Activated CD4-positive, alpha-beta T cell treated with anti-CD3 and anti-CD28 coated beads, Interleukin-2, Interleukin-6, amounts not matched to agents 100 ng/mL and 50 ng/mL, durations not matched to agents 16 hours and 8 hours (primary cell): Measurements from ENCODE around the gene LDLRAD4.

Experiments used
- DNase-seq: peaks from one replicate; pipeline ENCODE4 v3.0.0-alpha.2; 2020

The LDLRAD4 gene

DNA sequence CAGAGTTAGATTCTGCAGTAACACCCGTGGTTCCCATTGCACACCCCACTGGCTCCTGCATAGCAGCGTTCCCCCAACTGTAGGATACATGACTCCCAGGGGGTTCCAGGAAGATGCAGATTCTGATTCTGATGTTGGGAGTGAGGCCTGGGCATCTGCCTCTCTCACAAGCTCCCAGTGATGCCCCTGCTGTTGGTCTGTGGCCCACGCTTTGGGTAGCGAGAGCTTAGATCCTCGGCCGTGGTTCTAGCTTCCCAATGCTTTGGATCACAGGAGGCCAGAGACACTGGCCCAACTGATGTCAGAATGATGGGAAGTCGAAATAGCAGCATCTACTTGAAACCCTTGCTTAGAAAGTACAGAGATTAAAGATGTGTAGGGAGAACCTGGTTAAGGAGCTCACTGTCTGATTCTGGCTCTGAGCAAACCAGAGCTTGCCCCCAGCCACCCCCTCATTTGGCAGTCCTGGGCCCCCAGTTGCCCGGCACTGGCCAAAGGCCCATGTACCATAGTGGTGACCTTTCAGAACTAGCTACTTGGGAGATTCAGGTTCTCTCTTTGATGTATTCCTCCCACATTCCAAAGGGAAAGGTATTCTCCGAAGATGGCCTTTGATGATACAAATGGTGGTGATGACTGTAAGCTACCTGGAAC, 310.3 kb downstream of the LDLRAD4 start:
- DNase-seq = no peak

DNA sequence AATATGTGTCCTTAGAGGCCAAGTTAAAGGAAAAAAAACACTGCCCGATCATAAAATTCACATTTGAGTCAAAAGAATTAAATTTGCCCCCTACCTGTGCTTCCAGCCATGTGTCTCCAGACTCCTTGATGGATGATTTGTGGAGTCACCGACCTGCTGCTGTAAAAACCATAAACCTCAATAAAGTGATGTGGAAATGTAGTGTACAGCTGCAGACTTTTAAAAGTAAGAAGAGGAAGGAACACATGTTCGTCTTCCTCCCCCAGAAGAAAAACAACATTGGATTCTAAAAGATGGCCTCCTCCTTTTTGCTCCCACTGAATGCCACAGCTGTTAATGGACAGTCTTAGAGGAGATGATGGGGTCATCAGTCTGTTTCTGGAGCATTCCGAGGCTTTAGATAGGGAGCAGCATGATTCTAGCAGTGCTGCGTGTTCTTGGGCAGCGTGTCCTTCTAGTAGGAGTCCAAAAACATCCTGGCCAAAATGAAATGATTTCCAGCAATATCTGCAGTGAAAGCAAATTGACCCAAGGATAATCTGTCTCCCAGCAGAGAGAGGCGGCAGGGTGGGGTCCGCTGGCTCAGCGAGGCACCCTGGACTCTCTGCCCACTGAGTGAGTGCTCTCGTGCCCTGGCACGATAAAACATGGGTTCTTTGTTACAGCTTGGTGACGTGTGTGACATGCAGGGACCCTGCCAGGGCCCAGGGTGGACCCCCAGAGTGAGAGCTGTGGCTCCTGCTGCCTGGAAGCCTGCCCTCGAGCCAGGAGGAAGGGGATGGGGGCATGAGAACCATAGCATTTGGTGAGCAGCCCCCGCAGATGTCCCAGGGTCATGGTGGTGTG, 311.7 kb downstream of the LDLRAD4 start:
- DNase-seq = no peak

DNA sequence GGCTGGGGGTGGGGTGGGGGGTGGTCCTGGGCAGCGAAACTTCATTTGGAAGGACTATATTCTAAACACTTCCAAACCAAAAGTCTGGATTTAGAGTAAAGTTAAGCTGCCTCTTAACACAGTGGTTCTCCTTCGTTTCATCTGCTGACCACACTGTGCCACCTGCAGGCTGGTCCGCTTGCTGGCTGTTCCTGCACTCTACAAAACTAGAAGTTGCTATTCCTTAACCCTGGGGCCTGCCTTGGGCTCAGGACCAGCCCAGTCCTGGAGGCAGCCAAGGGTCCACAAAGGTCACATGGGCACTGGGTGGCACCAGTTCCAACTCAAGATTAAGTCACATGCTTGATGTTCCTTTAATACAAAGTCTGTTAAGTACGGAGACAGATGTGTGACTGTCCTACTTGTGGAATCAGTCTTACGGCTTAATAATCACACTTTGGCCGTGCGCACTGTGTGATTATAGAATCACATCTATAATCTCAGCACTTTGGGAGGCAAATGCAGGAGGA, 312.4 kb downstream of the LDLRAD4 start:
- DNase-seq = no peak

DNA sequence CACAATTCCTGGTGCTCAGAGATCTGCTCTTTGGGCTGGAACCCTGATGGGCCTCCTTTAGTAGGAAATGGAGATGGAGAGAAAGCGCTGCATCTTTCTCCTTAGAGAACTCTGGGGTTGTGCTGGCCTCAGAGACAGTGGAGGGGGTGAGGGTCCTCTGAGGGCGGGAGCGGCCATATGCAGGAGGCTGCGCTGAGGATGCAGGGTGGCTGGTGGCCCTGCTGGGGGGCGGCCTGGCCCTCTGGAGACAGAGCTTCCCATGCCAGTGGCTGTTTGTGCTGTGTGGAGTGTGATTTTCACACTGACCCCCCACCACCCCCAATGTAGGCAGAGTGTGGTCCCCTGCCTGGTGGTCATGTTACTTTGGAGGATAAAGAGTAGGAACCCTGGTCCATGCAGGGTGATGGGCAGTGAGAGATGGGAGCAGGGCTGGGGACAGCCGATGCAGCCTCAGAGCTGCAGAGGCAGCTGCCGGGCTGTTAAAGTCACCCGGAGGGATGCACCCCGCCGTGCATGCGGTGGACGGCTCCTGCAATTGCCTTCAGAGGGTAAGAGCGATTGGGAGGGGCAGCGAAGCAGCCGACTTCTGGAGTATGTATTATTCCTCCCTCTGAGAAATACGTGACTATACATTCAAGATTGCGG, 313.2 kb downstream of the LDLRAD4 start:
- no peak for DNase-seq

DNA sequence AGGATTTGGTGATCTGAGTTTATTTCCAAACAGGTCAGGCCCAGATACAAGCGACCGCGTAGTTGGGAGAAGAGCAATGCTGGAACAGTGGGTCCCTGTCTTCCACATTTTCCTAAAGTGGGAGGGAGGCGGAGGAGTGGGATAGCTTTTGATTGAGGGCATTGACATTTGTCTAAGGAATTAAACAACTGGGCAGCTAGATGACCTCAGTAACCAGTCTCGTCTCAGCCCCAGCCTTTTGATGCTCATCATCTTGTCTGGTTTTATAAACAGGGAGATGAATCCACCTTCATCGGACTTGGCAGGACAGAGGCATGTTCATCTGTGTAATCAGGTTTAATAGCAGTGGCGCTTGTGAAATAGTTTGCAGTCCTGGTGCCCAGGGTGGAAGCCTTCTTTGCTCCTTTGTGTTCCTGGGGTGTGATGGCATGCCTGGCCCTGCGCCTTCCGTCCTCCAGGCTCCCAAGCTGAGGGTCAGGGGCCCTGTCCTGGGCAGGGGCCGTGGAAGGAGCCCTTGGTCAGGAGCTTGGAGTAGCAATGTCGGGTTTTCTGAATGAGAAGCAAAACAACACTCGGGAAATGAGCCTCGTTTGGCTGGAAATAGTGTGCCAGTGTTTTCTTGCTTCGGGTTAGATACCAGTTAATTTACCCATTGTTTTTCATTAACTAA, 314.0 kb downstream of the LDLRAD4 start:
- no peak for DNase-seq

DNA sequence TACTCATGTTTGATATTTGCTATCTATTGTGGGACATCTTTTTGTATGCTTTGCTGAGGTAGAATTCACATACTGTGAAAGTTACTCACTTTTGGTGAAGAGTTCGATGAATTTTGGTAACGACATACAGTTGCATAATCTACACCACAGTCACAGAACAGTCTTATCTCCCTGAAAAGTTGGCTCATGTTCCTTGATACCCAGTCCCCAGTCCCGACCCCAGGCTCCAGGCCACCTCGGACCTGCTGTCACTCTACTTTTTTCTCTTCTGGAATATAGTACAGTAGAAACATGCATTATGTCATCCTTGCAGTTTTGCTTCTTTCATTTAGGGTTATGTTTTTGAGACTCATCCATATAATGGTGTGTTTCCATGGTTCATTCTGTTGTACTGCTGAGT, 316.1 kb downstream of the LDLRAD4 start:
- no peak for DNase-seq

DNA sequence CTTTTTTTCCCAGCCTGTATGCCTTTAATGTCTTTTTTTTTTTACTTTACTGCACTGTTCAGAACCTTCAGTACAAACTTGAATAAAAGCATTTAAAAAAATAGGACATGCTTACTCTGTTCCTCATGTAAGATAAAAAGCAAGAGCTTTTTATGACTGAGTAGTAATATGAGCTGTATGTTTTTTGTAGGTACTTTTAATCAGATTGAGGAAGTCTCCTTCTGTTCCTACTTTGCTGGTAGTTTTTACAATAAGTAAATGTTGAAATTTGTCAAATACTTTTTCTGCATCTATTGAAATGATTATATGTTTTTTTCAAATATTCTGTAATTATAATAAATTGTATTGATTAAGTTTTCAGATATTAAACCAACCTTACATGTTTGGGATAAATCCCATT, 318.0 kb downstream of the LDLRAD4 start:
- DNase-seq = no peak

DNA sequence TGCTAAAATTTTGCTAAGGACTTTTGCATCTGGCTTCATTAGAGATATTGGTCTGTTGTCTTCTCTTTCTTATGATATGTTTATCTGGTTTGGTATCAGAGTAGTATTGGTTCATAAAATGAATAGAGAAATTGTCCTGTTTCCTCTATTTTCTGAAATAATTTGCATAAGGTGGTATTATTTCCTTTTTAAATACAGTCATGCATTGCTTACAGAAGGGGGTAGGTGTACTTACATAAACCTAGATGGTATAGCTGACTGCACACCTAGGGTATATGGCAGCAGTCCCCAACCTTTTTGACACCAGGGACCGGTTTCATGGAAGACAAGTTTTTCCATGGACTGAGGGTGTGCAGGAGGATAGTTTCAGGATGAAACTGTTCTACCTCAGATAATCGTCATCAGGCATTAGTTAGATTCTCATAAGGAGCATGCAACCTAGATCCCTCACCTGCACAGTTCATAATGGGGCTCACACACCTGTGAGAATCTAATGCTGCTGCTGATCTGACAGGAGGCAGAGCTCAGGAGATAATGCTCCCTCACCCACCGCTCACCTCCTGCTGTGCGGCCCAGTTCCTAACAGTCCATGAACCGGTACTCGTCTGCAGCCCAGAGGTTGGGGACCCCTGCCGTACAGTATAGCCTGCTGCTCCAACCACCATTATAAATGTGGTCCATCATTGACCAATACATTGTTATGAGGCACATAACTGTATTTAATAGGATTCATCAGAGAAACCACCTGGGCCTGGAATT, 318.6 kb downstream of the LDLRAD4 start:
- no peak for DNase-seq

DNA sequence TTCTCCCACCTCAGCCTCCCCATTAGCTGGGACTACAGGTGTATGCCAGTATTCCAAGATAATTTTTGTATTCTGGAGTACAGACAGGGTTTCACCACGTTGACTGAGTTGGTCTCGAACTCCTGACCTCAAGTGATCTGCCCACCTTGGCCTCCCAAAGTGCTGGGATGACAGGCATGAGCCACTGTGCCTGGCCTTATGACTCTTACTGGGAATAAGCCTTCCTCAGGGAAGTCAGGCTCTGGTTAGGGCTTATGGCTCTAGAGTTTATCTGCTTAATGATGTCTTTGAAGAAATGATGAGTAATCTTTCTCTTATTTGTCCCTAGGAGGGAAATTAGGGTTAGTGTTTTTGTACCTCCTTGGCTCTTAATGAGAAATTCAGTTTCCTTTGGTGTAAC, 320.1 kb downstream of the LDLRAD4 start:
- no peak for DNase-seq

DNA sequence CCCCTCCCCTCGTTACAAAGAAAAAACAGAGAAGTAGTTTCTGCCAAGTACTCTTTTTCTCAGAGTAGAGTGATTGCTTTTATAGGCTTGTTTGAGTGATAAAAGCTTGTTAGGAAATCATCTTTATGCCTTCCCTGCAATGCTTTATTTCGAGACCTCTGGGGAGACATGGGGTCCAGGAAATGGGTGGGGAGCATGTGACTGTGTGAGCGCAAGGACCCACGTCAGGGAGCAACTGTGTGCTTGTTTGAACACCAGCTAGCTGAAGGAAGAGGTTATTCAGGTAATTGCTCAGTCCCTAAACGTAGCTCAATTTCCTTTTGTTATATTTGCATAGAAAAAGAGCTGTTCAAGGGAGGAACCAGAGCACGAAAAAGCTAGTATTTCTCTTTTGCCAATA, 320.5 kb downstream of the LDLRAD4 start:
- peak; percentile 9 for DNase-seq

DNA sequence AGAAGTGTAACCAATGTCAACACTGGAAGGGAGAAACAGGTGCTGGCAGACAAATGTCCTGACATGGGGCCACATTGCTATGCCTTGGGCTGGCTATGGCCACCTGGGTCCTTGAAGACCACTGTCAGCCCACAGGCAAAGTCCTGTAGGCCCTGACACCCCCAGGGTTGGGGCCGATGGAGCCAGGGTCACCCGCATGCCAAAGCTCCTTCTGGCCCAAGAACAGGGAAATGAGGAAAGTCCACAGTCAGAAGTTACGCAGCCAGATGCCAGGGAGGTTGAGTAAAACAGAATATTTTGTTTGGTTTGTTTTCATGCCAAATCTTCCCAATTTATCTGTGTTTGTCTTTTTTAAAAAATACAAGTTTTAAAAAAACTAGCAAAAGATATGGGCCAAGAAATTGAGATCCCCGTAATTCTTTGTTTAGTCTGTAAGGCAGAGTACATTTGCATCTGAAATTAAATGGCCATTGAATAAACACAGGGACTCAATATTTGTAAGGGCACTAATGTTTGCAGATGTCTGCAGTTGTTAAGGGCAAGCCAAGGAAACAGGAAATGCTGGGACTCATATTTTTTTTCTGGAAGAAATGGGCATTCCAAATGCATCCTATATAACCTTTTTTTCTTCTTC, 321.4 kb downstream of the LDLRAD4 start:
- no peak for DNase-seq

DNA sequence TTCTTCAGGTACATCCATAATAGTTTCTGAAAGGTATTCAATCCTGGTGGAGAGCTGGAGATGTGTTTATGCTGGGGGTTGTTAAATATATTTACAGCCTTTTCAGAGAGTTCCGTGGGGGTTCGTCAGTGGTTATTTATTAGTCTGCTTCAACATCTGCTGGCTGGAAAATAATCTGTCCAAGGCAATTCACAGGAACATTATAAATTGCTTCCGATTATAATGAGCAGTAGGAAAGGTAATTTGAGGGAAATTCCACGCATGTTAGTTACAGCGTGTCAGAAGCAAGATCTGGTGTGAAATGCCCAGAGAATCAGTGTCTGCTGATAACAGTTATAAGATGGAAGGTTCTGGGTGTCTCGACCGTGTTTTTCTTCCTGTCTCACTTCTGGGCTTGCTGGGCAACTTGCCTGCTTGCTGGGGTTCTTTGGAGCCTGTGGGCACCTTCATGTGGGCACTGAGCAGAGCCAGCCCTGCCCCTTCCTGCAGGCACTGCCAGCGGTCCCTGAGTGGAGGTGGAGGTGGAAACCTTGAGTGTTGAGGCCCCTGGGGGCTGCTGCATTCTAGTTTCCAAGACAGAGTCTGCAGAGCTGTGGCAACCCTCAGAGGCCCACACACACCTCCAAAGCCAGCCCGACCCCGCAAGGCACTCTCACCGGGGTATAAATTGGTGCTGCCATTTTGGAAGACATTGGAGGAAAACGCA, 322.1 kb downstream of the LDLRAD4 start:
- DNase-seq = no peak

DNA sequence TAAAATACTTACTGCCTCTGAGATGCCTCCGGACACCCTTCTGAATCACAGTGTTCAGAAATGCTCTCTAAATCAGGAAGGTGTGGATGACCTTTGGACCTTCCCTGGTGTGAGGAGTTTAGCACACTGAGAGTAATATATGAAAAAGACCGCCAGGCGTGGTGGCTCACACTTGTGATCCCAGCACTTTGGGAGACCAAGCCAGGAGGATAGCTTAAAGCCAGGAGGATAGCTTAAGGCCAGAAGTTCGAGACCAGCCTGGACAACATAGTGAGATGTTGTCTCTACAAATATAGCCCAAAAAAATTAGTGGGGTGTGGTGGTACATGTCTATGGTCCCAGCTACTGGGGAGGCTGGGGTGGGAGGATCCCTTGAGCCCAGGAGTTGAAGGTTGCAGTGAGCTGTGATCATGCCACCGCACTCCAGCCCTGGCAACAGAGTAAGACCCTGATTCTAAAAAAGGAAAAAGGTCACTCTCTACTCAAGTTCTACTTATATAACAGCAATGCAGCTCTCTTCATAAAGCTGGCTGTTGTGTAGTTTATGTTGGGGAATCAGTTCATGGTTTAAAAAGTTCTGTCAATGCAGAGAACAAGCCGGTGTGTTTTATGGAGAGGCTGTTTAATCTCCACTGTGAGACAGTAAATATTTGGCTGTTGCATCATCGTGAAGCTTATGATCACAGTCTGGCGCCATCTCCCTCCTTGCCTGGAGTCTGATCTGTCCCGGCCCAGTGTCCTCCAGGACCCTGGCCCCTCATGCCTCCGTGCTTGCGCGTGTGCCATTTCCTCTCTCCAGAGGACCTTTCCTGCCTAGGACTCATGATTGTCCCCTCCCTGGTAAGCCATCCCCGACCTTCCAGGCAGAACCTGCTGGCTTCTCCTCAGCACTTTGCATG, 323.3 kb downstream of the LDLRAD4 start:
- no peak for DNase-seq

DNA sequence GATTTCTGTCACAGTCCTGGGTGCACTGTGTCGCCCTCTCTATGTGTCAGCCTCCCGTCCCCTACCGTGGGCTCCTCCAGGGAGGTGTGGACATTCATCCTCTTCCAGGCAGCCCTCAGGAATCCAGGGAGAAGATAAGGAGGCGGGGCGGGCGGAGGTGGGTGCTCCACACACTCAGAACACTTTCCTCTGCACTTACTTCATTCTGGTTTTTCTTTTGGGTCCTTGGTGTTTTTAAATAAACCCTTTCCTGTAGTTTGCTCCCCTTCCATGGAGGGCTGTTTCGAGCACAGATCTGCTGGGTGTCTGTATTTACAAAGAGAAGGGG, 323.9 kb downstream of the LDLRAD4 start:
- DNase-seq = no peak

DNA sequence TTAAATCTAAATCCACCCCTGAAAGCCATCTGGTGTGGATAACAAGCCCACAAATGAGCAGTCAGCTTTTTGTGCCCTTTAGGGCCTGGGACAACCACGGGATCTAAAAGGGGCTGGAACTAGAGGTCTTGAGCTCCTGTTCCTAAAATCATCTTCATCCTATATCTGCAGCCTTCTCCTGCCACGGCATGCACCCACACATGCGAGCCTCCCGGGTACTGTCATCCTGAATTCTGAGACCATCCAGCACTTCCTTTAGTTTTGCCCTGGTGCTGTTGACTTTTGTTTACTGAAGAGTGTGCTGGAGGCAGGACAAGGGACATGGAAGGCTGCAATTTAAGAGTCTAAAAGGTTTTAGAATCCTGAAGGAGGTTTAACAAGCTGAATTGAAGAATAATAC, 324.6 kb downstream of the LDLRAD4 start:
- no peak for DNase-seq

DNA sequence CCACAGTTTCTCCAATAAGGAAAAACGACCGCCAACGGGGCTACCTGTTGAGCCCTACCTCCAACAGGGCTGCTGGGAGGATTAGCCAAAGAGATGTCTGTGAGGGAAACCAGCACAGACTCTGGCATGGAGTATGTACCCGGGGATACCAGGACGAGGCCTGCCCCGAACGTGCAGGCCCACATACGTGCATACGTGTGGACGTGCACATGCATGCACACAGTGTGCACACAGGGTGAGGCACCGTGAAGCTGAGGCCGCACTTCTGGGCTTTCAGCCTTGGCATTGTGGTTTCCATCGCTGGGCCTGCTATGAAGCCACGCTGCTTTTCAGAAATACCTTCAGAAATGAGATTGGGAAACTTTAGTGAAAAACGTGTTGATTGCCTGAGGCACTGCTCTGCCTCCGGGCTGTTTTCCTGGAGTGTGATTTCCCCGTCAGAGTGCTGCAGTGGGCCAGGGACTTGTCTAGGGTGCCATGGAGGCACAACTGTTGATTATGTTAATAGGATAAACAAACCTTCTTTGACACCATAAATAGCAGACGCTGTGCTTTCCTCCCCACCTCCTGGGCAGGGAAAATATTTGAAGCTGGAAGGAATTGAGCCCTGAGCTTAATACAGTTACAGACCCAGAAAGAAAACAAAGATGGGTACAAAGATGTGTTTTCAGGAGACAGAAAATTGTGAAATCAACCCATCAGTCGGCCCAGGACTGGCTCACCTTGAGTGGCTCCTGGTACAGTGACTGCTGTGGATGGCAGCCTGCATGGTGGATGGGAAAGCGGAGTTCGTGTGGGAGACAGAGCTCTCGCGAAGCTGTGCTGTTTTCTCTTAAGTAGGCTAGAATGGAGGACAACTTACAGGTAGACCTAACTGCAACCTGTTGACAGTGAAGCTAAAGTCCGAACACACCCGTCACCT, 325.5 kb downstream of the LDLRAD4 start:
- DNase-seq = no peak

DNA sequence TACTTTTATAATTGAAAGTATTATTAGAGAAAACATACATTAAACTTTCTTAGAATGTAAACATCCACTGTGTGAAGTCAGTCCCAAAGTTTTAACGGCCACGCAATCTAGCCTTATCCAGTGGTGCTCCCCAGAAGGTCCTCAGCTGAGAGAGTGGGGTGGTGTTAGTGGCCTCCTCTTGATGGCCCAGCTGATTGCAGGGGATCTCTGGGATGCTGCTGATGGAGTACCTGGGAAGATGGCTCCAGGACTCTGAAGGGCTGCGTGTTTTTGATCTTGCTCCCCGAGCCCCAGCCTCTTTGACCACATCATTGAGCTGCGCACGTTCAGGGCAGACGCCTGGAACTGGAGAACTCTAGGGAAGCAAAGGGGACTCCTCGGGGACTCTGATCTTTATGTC, 326.4 kb downstream of the LDLRAD4 start:
- DNase-seq = no peak

DNA sequence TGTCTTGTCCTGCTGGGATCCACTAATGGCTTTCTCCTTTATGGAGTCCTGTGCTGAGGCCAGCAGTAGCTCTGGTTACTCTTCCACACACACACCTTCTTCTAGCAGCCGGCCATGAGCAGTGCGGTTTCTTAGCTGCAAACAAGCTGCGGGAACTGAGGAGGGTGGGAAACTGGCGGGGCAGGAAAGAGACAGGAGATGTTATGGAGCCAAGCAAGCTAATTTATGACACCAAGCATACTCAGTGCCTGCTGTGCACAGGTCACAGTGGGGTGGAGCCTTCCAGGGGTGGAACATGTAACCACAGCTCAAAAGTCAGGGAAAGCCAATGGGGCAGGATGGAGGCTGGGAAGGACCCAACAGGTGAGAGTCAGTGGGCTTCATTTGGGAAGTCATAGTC, 327.0 kb downstream of the LDLRAD4 start:
- no peak for DNase-seq

DNA sequence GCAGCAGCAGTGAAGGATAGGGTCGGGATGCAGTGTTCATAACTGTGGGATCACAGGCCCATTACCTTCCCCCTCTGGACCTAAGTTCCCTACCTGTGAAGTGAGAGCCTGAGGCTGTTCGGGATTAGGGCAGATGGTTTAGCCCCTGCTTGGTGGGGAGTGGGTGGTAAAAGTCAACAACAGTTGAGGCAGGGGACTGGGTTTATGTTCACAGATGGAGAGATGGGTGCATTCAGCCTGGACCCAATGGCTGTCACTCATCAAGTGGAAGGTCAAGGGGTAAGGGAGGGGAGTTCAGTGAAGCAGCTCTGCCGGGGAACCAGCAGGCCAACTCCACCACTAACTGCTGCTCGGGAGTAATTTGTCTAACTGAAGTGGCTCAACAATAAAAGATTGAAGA, 327.4 kb downstream of the LDLRAD4 start:
- no peak for DNase-seq
